HCT116 (cell line): ENCODE measurements around the gene USP31. TPM values are rescaled to one million over a fixed set of nuclear protein-coding genes. Genes with fewer than 3 reads are reported as not detected.

ENCODE experiments used
- ATAC-seq: fragments of 200-7000 bp; cut with Tn5 transposase; 2 replicates; pipeline ENCODE4 v1.9.1; 2020; ENCODE audit warnings: mild to moderate bottlenecking, moderate library complexity
- BruUV-seq: library from RNA; stranded (reverse); fragments of 400-500 nt; replicated peaks from 2 replicates; lab custom pipeline; 2021; lab: Mats Ljungman, UMichigan
- CTCF ChIA-PET: fragments of 300-600 bp; sonication (Branson Sonifier 250); formaldehyde crosslinking; loops from one replicate; lab custom pipeline; 2021; ENCODE audit warnings: antibody characterized with exemption; lab: Charles Lee
- POLR2A ChIA-PET: fragments of 300-600, 350-600 bp; sonication (Branson Sonifier 250); formaldehyde crosslinking; loops from one replicate; lab custom pipeline; 2021; ENCODE audit warnings: antibody characterized with exemption; lab: Charles Lee
- RAD21 ChIA-PET, 2 experiments: fragments of 300-600 bp; sonication (Branson Sonifier 250); formaldehyde crosslinking; loops; one replicate each; lab custom pipeline; 2023; ENCODE audit warnings: low total read pairs in 2 of 2; ENCODE audit not compliant: uncharacterized antibody in 2 of 2, unreplicated experiment in 2 of 2, low non-redundant PET in 1 of 2; lab: Charles Lee
- DNase-seq: peaks from one replicate; pipeline ENCODE4 v3.0.0-alpha.2; 2010; ENCODE audit warnings: low read depth, low spot score
- H2AFZ ChIP-seq: fragments of 200-600 bp; shearing (Covaris generic), sonication (generic); 2 replicates; pipeline ENCODE4 v1.6.1; 2017; ENCODE audit warnings: low read depth, mixed run types, mixed read lengths, antibody characterized with exemption, low read length; ENCODE audit not compliant: poor library complexity, severe bottlenecking
- H3K27ac ChIP-seq: 2 replicates; pipeline ENCODE4 v1.5.1; 2012; ENCODE audit warnings: low read depth, low read length
- H3K27me3 ChIP-seq: fragments of 200-600 bp; sonication (generic); 2 replicates; pipeline ENCODE4 v1.6.1; 2016; ENCODE audit warnings: mixed run types, low read length, mixed read lengths; ENCODE audit not compliant: insufficient read depth
- H3K36me3 ChIP-seq, 2 experiments: fragments of 200-500 bp in 1 of 2; fragments of 200-600 bp in 1 of 2; sonication (Bioruptor generic) in 1 of 2; sonication (generic) in 1 of 2; 2 replicates each; pipeline versions ENCODE4 v1.5.1 to v1.6.1; 2014 to 2016; ENCODE audit warnings: low read length in 2 of 2, inconsistent platforms in 1 of 2, mixed read lengths in 1 of 2, mixed run types in 1 of 2; ENCODE audit not compliant: insufficient read depth in 2 of 2, control insufficient read depth in 1 of 2
- H3K4me1 ChIP-seq, 2 experiments: fragments of 200-600 bp in 1 of 2; sonication (generic) in 1 of 2; 2 replicates each; pipeline versions ENCODE4 v1.5.1 to v1.6.1; 2012 to 2017; ENCODE audit warnings: low read length in 2 of 2, inconsistent platforms in 1 of 2, mild to moderate bottlenecking in 1 of 2, mixed read lengths in 1 of 2, mixed run types in 1 of 2, moderate library complexity in 1 of 2; ENCODE audit not compliant: insufficient read depth in 2 of 2, control insufficient read depth in 1 of 2
- H3K4me2 ChIP-seq: fragments of 200-600 bp; sonication (generic); 2 replicates; pipeline ENCODE4 v1.6.1; 2017; ENCODE audit warnings: mixed run types, low read length, mixed read lengths
- H3K4me3 ChIP-seq, 2 experiments: fragments of 200-600 bp in 1 of 2; sonication (generic) in 1 of 2; replicated peaks in 1 of 2; 2 replicates each; pipeline ENCODE4 v1.5.1; 2011 to 2016; ENCODE audit warnings: low read length in 2 of 2, control low read depth in 1 of 2, low read depth in 1 of 2, mild to moderate bottlenecking in 1 of 2, mixed read lengths in 1 of 2, mixed run types in 1 of 2
- H3K79me2 ChIP-seq: fragments of 200-600 bp; sonication (generic); 2 replicates; pipeline ENCODE4 v1.6.1; 2017; ENCODE audit warnings: mild to moderate bottlenecking, mixed run types, low read length, moderate library complexity, mixed read lengths; ENCODE audit not compliant: insufficient read depth
- H3K9ac ChIP-seq: fragments of 200-600 bp; sonication (generic); 2 replicates; pipeline ENCODE4 v1.6.1; 2016; ENCODE audit warnings: low read length, mixed read lengths
- H3K9me2 ChIP-seq: fragments of 200-600 bp; sonication (generic), shearing (Covaris generic); 2 replicates; pipeline ENCODE4 v1.6.1; 2017; ENCODE audit warnings: mixed run types, mild to moderate bottlenecking, moderate library complexity; ENCODE audit not compliant: insufficient read depth
- H3K9me3 ChIP-seq, 2 experiments: fragments of 200-500 bp in 1 of 2; fragments of 200-600 bp in 1 of 2; sonication (Bioruptor generic) in 1 of 2; sonication (generic) in 1 of 2; 2 replicates each; pipeline ENCODE4 v1.6.1; 2014 to 2017; ENCODE audit warnings: low read length in 2 of 2, mixed read lengths in 2 of 2, inconsistent platforms in 1 of 2, low read depth in 1 of 2, mild to moderate bottlenecking in 1 of 2, mixed run types in 1 of 2, moderate library complexity in 1 of 2; ENCODE audit not compliant: control insufficient read depth in 1 of 2, insufficient read depth in 1 of 2
- H4K20me1 ChIP-seq: fragments of 200-600 bp; sonication (generic), shearing (Covaris generic); 2 replicates; pipeline ENCODE4 v1.6.1; 2017; ENCODE audit warnings: mixed run types, mild to moderate bottlenecking, moderate library complexity; ENCODE audit not compliant: insufficient read depth
- EGR1 ChIP-seq: IDR thresholded peaks from 2 replicates; pipeline ENCODE4 v1.6.1; 2012; ENCODE audit warnings: low read depth
- RAD21 ChIP-seq: IDR thresholded peaks from 2 replicates; pipeline ENCODE4 v1.6.1; 2012; ENCODE audit warnings: low read depth, mild to moderate bottlenecking
- SRF ChIP-seq: IDR thresholded peaks from 2 replicates; pipeline ENCODE4 v1.6.1; 2012; ENCODE audit warnings: low read depth
- ZNF274 ChIP-seq: fragments of 200-500 bp; sonication (Bioruptor generic); IDR thresholded peaks from 2 replicates; pipeline ENCODE4 v1.6.1; 2014; ENCODE audit warnings: mild to moderate bottlenecking, low read depth, low read length, inconsistent platforms
- intact Hi-C: fragments of 100-400 bp; cut with micrococcal nuclease; formaldehyde crosslinking; loops from 2 replicates; pipeline ENCODE4 v1.10.0; 2022
- total RNA-seq: library from RNA; stranded (reverse); gene quantifications from one replicate; pipeline ENCODE4 v1.2.1, GENCODE V29; 2021; ENCODE audit not compliant: unreplicated experiment
- TF ChIP-seq, protein P1 (sequence below), 3 experiments: fragments of 200-600 bp in 1 of 3; sonication (generic) in 1 of 3; IDR thresholded peaks in 2 of 3; conservative IDR thresholded peaks in 1 of 3; 2 replicates each; pipeline ENCODE4 v1.5.1; 2012 to 2017; ENCODE audit warnings: low read depth in 2 of 3, low read length in 2 of 3, antibody characterized with exemption in 1 of 3, borderline replicate concordance in 1 of 3, control low read depth in 1 of 3, mild to moderate bottlenecking in 1 of 3, mixed read lengths in 1 of 3, mixed run types in 1 of 3, moderate library complexity in 1 of 3; ENCODE audit not compliant: insufficient read depth in 1 of 3

The USP31 gene
- total RNA-seq, 1 experiment from 2014 or later = 12.2 TPM

DNA sequence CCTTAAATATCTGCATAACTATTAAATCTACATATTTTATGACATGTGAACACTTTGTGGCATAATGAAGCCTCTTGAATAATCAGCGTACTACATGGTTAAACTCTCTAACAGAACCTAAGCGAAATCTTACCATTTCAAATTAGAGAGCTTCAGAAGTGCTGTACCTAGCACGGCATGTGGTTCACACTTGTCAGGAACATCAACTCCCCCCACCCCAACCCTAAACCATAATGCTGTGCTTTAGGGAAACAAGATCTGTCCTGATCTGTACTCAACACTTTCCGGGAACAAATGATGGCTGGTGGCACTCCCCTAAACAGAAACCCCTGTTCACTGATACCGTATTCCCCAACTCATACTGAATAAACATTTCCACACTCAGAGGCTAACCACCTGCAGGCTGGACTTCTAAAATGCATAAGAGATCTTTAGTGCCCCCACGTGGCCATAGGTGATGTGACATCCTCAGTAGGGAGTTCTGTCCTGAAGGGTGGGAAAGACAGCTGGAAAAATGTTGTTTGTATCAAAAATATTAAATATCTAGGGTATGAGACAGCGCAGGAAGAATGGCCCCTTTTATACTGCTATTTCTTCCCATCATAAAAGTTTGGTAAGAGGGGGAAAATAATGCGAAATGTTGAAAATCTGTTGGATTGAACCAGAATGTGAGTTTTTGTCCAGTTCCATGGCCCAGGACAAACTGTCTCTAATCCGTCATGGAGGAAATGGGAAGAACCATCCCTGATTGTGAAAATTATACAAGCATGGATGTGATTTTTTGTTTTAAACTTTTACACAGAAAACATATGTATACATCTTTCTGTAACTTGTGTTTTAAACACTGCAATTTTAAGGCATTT lies 88.6 kb downstream of the USP31 start:
- no peak overlapping the region for H3K4me2 ChIP-seq
- H3K36me3 ChIP-seq = no peaks in the 10 kb centered on the region
- DNase-seq (peak; percentile 47), ATAC-seq (peak; percentile 97)
- no peaks in the 10 kb centered on the region for H3K4me1 ChIP-seq
- TF ChIP-seq RAD21 = peak; percentile 71
- TF ChIP-seq, protein P1, sequence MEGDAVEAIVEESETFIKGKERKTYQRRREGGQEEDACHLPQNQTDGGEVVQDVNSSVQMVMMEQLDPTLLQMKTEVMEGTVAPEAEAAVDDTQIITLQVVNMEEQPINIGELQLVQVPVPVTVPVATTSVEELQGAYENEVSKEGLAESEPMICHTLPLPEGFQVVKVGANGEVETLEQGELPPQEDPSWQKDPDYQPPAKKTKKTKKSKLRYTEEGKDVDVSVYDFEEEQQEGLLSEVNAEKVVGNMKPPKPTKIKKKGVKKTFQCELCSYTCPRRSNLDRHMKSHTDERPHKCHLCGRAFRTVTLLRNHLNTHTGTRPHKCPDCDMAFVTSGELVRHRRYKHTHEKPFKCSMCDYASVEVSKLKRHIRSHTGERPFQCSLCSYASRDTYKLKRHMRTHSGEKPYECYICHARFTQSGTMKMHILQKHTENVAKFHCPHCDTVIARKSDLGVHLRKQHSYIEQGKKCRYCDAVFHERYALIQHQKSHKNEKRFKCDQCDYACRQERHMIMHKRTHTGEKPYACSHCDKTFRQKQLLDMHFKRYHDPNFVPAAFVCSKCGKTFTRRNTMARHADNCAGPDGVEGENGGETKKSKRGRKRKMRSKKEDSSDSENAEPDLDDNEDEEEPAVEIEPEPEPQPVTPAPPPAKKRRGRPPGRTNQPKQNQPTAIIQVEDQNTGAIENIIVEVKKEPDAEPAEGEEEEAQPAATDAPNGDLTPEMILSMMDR (IDR thresholded peaks at IDR 0.05 in 2 of 3, conservative IDR thresholded peaks at IDR 0.05 in 1 of 3; ENCODE audit: borderline replicate concordance in 1 of 3, insufficient read depth in 1 of 3, low read depth in 2 of 3, low read length in 2 of 3) = peak; percentile 64 to 87 (median 84)
- TF ChIP-seq SRF = no peak
- no TSS peak for BruUV-seq
- RAD21 ChIA-PET = no interaction called here
- H3K9me3 ChIP-seq = no peaks in the 10 kb centered on the region
- POLR2A ChIA-PET = no interaction called here
- no peaks in the 10 kb centered on the region for H3K9me2 ChIP-seq
- H3K27me3 ChIP-seq = peaks cover 5% of the 10 kb centered on the region; the same call in 1 of the 2 replicates
- intact Hi-C loops = loop anchor here (2.0 to 5.0 kb wide), 2 partner anchors 162 to 873 kb away; no protein-coding TSS in a partner anchor
- no peak overlapping the region for H3K4me3 ChIP-seq
- H2AFZ ChIP-seq = no peak overlapping the region
- CTCF ChIA-PET = interaction anchor here (0.6 to 1.6 kb wide), 3 partner anchors 8 to 375 kb away, joined by 3 to 4 read pairs (median 4); no protein-coding TSS in a partner anchor
- H3K9ac ChIP-seq = no peak overlapping the region
- H3K79me2 ChIP-seq = no peaks in the 10 kb centered on the region
- no peak overlapping the region for H3K27ac ChIP-seq
- H4K20me1 ChIP-seq = no peaks in the 10 kb centered on the region

DNA sequence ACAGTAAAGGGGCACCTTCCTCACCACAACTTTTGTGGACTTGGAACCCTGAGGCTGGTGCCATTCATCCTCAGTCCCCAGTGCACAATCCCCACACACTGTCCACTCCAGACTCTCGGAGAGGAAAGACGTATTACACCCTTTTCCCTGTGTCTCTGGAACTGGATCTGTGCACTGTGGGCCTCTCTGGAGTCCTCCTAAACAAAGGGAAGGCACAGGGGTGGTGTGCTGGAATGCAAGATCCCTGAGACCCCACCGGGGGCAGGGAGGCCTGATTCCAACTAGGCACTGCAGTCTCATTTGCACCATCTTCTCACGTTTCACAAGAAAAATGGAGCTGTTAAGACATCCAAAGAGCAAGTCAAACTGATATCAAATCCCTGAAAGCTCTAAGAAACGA lies 89.8 kb downstream of the USP31 start:
- no peak overlapping the region for H2AFZ ChIP-seq
- H3K9me2 ChIP-seq = no peaks in the 10 kb centered on the region
- no peaks in the 10 kb centered on the region for H3K79me2 ChIP-seq
- peaks cover 16% of the 10 kb centered on the region for H3K27me3 ChIP-seq
- TF ChIP-seq SRF (no peak), ZNF274 (no peak), EGR1 (no peak)
- TF ChIP-seq, all 23 proteins: peak for 0
- H4K20me1 ChIP-seq = no peaks in the 10 kb centered on the region
- ATAC-seq (no peak), DNase-seq (no peak)
- no TSS peak for BruUV-seq
- no peak overlapping the region for H3K4me3 ChIP-seq
- no peak overlapping the region for H3K4me2 ChIP-seq
- CTCF ChIA-PET = no interaction called here
- no peak overlapping the region for H3K9ac ChIP-seq
- RAD21 ChIA-PET = no interaction called here
- no peak overlapping the region for H3K27ac ChIP-seq
- H3K36me3 ChIP-seq = no peaks in the 10 kb centered on the region
- POLR2A ChIA-PET = no interaction called here
- H3K4me1 ChIP-seq = no peaks in the 10 kb centered on the region
- intact Hi-C loops = no loop called here
- no peaks in the 10 kb centered on the region for H3K9me3 ChIP-seq
